HG03442 (cell line): Measurements from ENCODE around the gene SLC13A3.
"Not testable (repeated sequence)": the region's sequence is repeated elsewhere in the genome, so short reads cannot be mapped to it uniquely, and the experiment has no call there.

ENCODE experiments used
- ATAC-seq: cut with Tn5 transposase; IDR thresholded peaks from one replicate; pipeline ENCODE4 v1.9.1; 2021; ENCODE audit warnings: mild to moderate bottlenecking, moderate library complexity; ENCODE audit not compliant: unreplicated experiment

The SLC13A3 gene

GRCh38 chr20:46682063-46682821, 31.0 kb upstream of the SLC13A3 start:
- no peak for ATAC-seq

- ATAC-seq, result no peak
These were observed 30.0 kb upstream of the SLC13A3 start for GRCh38 chr20:46681032-46681854.

GRCh38 chr20:46680684-46681031, 29.4 kb upstream of the SLC13A3 start:
- ATAC-seq, result no peak

- ATAC-seq, result no peak
These were observed 27.3 kb upstream of the SLC13A3 start for GRCh38 chr20:46678516-46678915.

GRCh38 chr20:46677608-46678007, 26.3 kb upstream of the SLC13A3 start:
- ATAC-seq, result no peak

- not testable (repeated sequence) for ATAC-seq
These were observed 25.5 kb upstream of the SLC13A3 start for GRCh38 chr20:46676649-46677316.

- ATAC-seq, result no peak
These were observed 23.2 kb upstream of the SLC13A3 start for GRCh38 chr20:46674253-46675083.

- ATAC-seq, result no peak
These were observed 22.4 kb upstream of the SLC13A3 start for GRCh38 chr20:46673394-46674252.

GRCh38 chr20:46672543-46673148, 21.4 kb upstream of the SLC13A3 start:
- ATAC-seq, result no peak

- no peak for ATAC-seq
These were observed 20.7 kb upstream of the SLC13A3 start for GRCh38 chr20:46671866-46672542.

GRCh38 chr20:46670585-46671584, 19.6 kb upstream of the SLC13A3 start:
- no peak for ATAC-seq

- ATAC-seq, result no peak
These were observed 18.9 kb upstream of the SLC13A3 start for GRCh38 chr20:46670228-46670584.

- no peak for ATAC-seq
These were observed 15.7 kb upstream of the SLC13A3 start for GRCh38 chr20:46666818-46667515.

- no peak for ATAC-seq
These were observed 15.0 kb upstream of the SLC13A3 start for GRCh38 chr20:46666306-46666705.

GRCh38 chr20:46665602-46666001, 14.3 kb upstream of the SLC13A3 start:
- no peak for ATAC-seq

- ATAC-seq, result no peak
These were observed 12.3 kb upstream of the SLC13A3 start for GRCh38 chr20:46663531-46663930.

GRCh38 chr20:46661659-46662058, 10.4 kb upstream of the SLC13A3 start:
- ATAC-seq, result no peak
